Cardiac ventricle fibroblast (primary cell): ENCODE measurements around the gene ZNF337. TPM values are rescaled to one million over a fixed set of nuclear protein-coding genes. Genes with fewer than 3 reads are reported as not detected.

Experiments used
- total RNA-seq: library from RNA; depleted of rRNA; stranded (reverse); fragments of >200 nt; gene quantifications from 2 replicates; pipeline ENCODE4 v1.2.3, GENCODE V29; 2015

The ZNF337 gene
- total RNA-seq: 7.0 and 8.2 TPM in 2 replicates

DNA sequence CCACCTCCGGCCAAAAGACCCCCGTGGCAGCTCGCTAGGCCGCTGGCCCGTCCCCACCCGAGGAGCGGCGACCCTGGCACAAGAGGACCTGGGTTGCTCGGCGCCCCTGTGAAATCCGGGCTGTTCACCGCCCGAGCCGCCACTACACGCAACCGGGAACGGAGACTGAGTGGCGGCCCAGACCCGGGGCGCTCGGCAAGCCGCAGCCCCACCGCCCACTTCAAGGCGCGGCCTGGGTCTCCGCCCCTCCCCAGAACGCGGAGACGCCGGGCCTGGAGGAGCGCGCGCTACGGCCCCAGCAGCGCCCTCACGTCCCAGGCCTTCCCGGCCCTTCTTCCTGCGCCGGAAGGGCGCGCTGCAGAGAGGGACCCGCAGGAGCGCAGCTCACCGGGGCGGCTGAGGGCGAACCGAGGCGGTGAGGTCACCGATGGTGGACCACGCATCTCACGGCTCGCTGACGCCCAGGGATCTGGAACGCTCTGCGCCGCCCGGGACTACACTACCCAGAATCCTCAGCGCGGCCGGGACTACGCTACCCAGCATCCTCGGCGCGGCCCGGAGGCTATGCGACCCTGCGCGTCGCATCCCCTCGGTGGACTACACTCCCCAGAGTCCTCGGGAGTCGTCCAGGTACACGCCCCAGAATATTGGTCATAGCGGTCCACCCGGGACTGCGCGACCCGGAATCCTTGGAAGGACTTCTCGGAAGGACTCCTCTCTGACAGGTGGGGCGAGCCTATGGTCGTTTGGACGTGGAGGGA is at the start of gene ZNF337:
TSS of gene ZNF337 (minus strand) at position 483 of the 761 bp plus-strand sequence. CDS start 10,436 bp downstream, outside the sequence.

Other genes with a start within 250 kb of the ZNF337 start
- gene NINL, start 111.3 kb downstream of the ZNF337 start, total RNA-seq: 5.7 and 9.4 TPM in 2 replicates
- 4.1 and 5.1 TPM in 2 replicates for gene NANP, start 72.8 kb downstream of the ZNF337 start, total RNA-seq